NCI-H146 (cell line): ENCODE results near the gene CRELD2.
A peak's percentile ranks its signal among the peaks of the same experiment; 100 is the strongest.

Experiments
- DNase-seq: peaks from one replicate; lab custom pipeline; 2025; lab: John Stamatoyannopoulos, UW

The CRELD2 gene

DNA sequence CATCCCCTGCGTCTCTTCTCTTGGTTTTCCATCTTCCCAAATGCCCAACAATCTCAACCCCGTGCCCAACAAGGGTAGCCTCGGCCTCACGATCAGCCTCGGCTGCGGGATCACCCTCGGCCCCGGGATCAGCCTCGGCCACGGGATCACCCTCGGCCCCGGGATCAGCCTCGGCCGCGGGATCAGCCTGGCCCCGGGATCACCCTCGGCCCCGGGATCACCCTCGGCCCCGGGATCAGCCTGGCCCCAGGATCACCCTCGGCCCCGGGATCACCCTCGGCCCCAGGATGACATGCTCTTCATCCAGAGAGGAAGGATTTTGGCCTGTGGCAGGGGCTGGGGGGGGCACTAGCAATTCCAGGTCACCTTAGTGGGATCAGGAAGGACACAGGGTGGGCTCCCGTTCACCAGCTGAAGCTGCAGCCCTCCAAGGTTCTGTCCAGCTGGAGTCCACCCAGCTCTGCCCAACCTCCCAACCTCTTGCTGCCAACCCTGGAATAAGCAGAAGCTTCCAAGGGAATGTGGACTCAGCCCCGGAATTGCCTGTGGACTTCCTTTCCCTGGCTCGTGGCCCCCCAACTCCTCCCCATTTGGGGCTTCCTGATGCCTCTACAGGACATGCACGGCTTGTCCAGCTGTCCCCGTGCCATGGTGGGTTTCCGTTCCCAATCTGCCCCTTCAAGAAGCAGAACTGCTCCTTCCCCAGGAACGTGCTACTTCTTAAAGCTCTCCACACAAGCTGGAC lies 6.4 kb upstream of the CRELD2 start:
- no peak for DNase-seq

DNA sequence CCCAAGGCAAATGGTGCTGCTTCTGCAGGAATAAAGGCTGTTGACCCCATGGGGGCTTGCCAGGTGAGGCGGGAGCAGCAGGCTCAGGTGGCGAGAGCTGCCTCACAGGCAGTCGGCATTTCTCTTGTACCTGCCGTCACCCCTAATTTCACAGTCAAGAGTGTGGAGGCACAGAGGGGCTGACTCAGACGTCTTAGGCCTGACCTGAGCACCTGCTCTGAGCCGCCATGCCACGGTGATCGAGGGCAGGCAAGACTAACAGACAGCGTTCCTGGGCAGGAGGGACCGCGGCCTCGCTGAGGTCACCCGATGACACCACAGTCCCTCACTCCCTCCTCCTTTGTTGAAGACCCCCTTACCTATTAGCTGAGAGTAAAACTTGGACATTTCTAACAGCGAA lies 5.4 kb upstream of the CRELD2 start:
- no peak for DNase-seq

DNA sequence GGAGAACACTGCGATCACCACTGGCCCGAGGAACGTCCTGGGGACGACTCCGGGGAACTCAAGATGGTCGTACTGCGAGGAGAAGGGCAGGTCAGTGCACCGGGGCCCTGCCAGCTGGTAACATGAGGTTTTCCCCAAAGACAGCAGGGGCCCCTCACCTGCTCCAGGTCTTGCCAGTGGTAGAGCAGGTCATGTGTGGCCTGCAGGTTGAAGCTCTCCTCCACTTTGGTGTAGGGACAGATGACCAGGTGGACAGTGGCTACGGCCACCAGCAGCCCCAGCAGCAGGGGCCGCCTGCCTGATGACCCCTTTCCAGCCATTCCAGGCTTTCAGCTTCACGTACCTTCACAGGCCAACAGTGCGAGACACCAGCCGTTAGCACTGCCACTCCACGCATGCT lies 5.0 kb upstream of the CRELD2 start:
- no peak for DNase-seq

DNA sequence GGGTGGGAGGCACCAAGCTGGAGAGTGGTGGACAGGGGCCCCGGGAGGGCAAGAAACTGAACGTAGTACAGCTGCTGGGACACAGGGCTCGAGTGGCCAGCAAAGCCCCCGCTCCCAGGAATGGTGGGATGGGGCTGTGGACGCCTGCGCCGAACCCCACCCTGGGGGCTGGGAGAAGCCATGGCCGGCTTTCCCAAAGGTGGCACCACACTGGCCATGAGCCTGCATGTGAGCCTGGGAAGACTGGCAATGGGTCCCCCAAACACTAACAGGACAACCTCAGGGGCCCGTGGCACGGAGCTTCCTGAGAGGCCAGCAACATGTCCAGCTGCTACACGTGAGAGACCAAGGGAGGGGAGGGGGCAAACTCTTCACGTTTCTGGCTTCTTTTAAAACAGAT lies 4.2 kb upstream of the CRELD2 start:
- DNase-seq = no peak

DNA sequence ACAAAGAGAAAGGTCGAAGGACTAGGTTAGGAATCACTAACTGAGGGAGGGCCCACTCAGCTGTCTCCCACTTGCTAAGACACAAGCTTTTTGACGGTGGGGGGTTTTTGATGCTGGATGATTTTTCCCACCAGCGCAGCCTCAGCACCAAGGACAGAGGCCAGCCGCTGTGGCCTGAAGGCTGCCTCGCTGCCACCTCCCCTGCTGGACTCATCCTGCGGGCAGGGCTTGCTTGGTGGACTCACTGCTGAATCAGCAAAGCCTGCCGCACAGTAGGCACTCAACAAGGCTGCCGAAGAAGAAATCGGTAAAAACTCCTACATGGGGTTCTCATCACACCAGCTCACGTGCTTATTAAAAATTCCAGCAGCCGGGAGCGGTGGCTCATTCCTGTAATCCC lies 2.8 kb upstream of the CRELD2 start:
- no peak for DNase-seq

DNA sequence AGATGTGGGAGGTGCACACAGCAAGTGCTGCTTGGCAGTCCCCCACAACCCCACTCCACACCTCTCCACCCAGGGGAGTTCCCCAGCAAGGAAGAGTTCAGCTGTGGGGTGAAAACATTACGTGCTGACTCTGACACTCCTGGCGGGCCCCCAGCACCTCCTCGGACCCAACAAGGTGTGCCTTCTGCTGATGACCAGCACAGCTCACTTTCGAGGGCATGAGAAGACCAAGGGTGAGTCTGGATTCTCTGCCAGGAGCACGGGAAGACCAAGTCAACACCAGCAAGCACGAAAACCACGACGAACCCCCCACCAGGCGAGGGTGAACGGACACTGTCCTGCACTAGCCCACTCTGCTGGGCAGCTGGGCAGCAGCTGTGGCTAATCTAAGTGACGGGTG lies 1.6 kb upstream of the CRELD2 start:
- no peak for DNase-seq

DNA sequence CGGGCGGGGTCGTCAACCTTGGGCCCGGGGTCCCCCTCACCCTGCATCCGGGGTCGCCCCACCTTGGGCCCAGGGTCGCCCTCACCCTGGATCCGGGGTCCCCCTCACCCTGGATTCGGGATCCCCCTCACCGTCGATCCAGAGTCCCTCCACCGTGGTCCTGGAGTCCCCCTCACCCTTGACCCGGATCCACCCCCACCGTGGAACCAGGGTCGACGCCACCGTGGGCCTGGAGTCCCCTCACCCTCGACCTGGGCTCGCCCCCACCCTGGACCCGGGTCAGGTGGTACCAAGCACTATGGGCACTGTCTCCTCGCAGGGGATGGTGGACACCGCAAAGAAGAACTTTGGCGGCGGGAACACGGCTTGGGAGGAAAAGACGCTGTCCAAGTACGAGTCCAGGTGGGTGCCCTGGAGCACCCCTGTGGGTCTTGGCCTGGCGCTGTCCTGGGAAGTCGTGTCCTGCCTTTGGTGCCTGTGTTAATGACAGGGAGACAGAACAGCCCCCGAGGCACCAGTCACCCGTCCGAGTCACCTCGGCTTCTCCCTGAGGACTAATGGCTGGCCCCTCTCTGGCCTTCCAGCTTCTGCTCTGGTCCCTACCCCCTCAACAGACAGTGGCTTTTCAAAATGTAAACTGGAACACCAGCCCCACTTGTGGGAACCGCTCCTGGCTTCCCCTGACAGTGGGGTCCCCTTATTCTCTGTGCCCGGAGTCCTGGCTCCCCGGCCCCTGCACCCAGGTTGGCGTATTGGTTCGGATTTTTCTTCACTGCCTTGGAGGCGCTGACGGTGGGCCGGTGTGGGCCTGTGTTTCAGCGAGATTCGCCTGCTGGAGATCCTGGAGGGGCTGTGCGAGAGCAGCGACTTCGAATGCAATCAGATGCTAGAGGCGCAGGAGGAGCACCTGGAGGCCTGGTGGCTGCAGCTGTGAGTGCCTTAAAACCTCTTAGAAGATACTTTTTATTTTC lies 762 bp downstream of the CRELD2 start:
- DNase-seq = no peak

DNA sequence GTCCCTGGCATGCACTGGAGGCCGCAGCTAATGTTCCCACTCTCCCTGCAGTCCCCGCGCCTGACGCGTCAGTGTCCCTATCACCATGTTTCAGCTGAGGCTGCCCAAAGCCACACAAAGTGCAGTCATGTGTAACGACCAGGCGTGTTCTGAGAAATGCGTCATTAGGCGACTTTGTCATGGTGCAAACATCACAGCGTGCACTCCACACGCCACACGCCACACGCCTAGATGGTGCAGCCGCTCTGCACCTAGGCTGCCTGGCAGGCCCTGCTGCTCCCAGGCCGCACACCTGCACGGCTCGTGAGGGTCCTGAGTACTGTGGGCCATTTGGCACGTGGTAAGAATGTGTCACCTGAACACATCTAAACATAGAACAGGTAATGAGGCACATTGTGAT lies 2.4 kb downstream of the CRELD2 start:
- no peak for DNase-seq

DNA sequence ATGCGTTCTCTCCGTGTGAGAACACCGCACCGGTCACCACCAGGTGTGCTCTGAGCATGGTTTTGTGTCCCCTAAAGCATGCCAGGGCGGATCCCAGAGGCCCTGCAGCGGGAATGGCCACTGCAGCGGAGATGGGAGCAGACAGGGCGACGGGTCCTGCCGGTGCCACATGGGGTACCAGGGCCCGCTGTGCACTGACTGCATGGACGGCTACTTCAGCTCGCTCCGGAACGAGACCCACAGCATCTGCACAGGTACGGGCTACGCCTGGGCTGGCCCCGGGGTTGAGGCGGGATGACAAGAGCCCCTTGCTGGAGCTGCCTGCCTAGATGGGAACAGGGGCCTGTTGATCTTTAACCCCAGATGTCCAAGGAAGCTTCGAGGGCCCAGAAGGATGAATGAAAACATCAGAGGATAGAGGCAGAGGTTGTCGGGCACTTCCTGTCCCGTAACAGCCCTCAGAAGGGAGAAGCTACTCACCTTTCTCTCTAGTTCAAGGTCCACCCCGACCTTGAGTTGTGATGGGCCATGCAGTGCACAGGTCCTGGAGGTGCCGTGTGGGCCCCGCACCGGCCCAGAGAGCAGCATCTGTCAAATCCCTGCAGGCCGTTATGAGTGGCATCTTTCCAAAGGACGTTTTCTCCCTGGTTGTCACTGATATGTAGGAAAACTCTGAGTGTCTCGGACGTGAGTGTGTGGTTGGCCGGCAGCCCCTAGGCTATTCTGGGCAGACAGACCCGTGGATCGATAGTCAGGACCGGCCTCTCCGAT lies 3.3 kb downstream of the CRELD2 start:
- DNase-seq = no peak

DNA sequence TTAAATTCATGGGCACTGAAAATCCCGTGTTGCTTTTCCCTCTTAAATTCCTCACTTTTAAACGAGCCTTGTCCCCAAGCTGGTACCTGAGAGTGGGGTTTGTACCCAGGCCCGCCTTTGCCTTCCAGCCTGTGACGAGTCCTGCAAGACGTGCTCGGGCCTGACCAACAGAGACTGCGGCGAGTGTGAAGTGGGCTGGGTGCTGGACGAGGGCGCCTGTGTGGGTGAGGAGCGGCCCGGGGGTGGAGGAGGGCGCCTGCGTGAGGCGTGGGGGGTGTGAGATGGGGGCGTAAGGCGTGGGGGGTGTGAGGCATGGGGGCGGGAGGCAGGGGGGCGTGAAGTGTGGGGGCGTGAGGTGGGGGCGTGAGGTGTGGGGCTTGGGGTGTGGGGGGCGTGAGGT lies 4.0 kb downstream of the CRELD2 start:
- no peak for DNase-seq

DNA sequence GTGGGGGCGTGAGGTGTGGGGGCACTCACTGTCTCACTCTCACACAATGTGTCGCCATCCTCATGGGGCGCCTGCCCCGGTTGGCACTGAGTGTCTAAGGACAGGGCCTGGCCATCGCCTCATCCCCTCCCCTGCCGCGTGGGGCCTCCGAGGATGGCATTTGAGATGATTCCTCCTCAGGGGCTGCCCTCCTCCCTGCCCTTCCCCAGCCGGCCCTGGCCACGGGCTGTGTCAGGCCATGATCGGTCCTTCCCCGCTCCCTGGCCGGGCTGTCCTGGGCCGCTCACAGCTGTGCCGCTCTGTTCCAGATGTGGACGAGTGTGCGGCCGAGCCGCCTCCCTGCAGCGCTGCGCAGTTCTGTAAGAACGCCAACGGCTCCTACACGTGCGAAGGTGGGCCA lies 4.5 kb downstream of the CRELD2 start:
- no peak for DNase-seq

DNA sequence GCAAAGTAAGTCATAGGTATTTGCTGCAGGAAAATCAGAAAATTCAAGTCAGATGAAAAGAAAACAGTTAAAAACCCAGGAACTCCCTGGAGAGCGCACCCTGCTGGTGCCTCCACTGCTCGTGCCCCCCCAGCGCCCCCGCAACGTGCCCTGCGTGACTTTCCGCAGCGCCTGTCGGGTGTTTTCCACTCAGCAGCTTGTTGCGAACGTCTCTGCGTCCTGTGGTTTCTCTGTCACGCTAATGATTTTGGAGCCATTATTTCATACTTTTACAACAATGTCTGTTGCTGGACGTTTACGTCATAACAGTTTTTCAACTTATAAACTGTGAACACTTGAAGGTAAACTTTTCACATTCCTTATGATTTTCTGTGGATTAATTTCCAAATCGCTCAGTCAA lies 5.0 kb downstream of the CRELD2 start:
- DNase-seq = no peak

DNA sequence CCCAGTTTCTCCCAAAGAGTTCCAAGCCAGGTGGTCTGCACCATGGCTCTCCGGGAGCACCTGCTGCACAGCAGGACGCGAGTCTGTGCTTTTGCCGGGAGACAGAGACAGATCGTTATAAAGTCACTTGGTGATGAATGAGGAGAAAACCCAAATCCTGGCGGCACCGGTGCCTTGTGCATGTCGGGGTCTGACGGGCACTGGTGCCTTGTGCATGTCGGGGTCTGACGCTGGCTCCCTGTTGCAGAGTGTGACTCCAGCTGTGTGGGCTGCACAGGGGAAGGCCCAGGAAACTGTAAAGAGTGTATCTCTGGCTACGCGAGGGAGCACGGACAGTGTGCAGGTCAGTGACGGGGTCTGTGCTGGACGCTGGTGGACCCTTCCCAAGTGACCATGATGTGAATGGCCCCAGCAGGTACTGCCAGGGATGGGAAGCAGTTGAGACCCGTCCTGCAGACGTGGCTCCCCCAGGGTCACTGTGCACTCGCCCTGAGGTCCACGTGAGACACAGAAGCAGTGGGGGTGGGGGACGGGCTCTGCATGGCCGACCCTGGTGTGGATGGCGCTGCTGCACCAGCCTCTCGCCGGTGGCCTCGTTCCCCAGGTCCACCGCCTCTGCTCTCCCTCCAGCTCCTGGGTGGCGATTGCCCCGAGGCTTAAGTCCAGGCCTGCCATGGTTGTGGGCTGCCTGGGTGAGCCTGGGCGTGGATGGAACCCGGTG lies 5.8 kb downstream of the CRELD2 start:
- DNase-seq = no peak

DNA sequence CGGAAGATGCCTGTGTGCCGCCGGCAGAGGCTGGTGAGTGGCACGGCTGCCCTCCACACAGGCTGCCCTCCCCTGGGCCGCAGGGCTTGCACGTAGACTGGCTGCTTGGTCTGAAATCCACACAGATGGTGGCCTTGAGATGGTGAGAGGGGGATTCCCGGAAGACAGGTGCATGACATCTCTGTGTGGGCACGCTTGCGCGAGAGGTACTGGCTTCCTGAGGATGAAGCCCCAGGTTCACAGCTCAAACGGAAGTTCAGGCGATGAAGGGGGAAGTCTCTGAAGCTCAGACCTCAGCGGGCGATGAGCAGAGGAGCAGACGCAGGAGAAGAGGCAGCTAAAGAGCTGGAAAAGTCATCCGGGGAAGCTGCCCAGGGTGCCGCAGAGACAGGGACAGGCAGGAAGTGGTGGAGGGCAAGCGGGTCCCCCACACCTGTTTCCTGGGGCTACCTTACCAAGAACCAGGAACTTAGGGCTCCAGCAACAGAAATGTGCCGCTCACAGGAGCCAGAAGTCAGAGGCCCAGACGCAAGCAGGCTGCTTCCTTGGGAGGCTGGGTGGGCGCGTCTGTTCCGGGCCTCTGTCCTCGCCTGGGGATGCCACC lies 7.2 kb downstream of the CRELD2 start:
- no peak for DNase-seq

DNA sequence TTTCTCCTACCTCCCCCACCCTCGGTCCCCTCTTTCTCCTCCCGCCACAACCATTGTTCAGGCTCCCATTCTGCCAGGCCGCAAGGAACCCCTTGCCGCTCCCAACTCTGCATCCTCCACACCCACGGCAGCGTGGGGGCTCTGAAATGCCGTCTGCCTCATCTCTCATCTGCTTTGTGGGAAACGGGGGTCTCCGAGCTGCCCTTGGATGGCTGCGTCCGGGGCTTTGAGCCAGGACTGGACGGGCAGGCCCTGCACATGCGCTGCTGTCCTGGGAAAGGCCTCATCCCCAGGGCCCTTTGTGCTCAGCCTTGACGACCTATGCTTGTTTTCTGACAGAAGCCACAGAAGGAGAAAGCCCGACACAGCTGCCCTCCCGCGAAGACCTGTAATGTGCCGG lies 8.5 kb downstream of the CRELD2 start:
- no peak for DNase-seq

DNA sequence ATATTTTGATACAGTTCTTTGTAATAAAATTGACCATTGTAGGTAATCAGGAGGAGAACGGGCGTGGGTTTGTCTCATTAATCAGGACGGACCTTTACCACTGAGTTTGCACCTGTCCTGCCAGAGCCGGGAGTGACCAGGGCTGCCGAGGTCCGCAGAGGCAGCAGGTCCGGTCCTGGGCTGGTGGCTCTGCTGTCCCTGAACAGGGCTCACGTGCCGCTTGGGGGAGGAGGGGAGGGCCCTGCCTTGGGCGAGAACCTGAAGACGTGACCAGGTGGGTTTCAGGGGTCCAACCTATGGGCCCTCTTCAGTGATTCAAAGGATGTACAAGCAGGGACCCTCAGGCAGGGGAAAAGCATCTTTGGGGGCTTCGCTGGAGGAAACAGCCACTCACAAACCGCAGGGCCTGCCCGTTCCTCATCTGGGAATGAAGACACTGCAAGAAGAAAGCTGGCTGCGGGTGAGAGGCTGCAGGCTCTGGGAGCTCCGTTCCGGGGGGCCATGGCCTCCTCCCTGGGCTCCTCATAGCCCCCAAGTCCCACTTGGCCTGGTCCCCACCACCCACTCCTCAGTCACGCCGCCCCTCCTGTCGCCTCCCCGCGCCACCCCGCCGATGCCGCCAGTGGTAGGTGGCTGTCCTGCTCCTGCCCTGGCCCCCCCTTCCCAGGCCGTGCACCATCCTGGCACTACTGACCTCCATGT lies 9.2 kb downstream of the CRELD2 start:
- no peak for DNase-seq

DNA sequence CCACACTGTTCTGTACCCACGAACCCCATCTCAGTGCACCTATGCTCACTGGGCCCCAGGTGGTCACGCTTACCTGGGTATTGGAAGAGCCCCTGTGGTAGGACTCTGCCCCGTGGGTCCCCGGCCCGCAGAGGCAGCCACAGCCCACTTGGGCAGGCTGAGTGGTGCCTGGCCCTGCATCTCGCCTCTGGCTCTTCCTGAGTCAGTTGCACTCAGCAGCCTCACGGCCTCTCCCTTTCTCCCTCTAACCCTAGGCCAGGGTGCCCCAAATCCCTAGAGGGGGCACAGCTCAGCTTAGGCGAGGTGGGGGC lies 9.7 kb downstream of the CRELD2 start:
- no peak for DNase-seq

DNA sequence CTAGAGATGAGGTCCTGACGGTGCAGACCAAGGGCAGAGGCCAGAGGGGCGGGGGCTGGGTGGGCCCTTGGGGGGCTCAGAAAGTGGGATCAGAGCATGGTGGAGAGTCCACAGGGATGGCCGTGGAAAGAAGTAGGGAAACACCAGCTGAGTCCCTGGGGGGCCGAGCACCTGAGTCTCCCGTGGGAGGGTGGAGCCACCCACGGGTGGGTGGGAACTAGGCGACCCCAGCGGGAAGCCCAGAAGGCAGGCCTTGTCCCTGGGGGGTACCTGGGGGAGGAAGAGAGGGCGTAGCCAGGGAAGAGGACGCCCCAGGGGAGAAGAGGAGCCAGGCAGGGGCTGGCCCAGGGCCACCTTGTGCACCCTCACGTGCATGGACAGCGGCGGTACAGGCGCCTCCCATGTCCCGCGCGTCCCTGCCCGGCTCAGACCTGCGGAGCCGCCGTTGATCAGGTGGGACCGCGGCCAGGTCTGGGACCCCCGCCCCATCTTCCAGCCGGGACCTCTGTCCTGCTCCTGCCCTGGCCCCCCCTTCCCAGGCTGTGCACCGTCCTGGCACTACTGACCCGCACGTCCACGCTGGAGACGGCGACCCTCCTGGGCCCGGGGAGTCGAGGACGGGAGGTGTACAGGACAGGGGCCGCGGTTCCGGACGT lies 10.2 kb downstream of the CRELD2 start:
- no peak for DNase-seq

DNA sequence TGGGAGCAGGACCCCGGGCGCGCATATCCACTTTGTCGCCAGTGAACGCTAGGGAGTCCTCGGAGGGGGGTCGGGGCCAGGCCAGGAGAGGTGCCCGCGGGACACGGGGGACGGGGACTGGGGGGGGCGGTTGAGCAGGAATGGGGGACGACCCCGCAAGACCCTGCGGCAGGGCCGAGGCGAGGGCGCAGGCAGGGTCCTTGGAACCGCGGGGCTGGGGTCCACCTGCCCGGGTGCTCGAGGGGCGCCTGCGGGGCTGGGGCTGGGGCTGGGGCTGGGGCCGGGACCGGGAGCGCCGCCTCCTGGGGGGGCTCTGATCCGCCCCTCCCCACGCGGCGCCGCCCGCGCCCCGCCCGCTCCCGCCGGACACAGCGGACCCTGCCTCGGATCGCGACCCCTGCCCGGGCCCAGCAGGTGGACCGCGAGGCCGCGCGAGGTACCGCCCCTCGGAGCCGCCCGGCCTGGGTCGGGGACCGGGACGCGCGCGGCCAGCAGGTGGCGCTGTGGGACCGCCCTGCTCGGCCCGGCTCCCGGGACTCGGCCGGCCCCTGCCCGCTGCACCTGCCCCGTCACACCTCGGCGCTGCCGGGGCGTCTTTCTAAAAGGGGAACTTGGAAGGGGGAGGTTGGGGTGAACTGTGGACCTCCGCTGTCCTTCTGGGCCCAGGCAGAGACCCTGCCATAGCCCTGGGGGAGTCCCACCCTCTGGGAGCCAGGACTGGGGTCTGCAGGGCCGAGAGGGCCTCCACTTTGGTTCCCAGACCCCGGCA lies 11.0 kb downstream of the CRELD2 start:
- DNase-seq = peak; percentile 30
